Stimulated activated CD4-positive, alpha-beta T cell treated with anti-CD3 and anti-CD28 coated beads, TNF-alpha, amount 100 ng/mL, for 48 hours (primary cell): ENCODE results near the gene SLC11A1.

Experiments used
- DNase-seq, 3 donors: peaks; one replicate each; pipeline ENCODE4 v3.0.0-alpha.2; 2020; ENCODE audit warnings: low read depth in 3 of 3

SLC11A1 gene

GRCh38 chr2:218404351-218405085 lies 22.4 kb downstream of the SLC11A1 start:
- DNase-seq = no peak

DNA sequence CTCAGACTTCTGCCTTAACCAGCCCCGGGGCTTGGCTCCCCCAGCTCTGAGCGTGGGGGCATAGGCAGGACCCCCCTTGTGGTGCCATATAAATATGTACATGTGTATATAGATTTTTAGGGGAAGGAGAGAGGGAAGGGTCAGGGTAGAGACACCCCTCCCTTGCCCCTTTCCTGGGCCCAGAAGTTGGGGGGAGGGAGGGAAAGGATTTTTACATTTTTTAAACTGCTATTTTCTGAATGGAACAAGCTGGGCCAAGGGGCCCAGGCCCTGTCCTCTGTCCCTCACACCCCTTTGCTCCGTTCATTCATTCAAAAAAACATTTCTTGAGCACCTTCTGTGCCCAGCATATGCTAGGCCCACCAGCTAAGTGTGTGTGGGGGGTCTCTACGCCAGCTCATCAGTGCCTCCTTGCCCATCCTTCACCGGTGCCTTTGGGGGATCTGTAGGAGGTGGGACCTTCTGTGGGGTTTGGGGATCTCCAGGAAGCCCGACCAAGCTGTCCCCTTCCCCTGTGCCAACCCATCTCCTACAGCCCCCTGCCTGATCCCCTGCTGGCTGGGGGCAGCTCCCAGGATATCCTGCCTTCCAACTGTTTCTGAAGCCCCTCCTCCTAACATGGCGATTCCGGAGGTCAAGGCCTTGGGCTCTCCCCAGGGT lies 23.1 kb downstream of the SLC11A1 start:
- no peak for DNase-seq

- DNase-seq = no peak
These were observed 23.7 kb downstream of the SLC11A1 start for GRCh38 chr2:218405746-218406208.

DNA sequence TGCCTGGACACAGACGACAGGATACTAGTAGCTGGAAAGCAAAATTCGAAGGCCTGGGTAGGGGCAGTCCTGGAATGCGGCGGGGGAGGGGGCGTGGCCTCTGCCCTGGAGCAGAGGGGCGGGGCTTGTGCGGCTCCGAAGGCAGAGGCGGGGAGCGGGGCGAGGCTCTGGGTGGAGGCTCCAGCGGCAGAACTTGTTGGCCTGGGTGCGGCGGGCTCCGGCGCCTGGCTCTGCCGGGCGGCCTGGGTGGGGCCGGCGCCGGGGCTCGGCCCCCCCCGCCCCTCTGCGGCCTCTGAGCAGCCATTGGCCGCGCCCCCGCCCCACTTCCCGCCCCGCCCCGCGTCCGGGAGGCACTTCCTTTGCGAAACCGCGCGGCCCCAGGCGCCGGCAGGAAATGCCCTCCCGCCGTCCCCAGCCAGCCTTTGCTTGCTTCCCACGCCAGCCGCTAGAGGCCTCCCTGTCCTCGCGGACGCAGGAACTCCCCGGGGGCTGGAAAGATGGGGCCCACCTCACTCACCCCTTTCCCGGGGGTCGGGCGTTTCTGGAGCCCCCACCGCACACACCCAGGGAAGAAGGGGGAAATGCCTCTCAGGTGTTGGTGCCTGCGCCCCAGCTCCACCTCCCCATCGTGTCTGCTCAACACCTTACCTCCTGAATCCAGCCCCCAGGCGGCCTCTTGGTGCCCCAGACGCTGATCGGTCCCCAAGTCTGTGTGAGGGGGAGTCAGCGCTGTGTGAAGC lies 24.3 kb downstream of the SLC11A1 start:
- DNase-seq = peak; percentile 90 to 95 (median 91)

DNA sequence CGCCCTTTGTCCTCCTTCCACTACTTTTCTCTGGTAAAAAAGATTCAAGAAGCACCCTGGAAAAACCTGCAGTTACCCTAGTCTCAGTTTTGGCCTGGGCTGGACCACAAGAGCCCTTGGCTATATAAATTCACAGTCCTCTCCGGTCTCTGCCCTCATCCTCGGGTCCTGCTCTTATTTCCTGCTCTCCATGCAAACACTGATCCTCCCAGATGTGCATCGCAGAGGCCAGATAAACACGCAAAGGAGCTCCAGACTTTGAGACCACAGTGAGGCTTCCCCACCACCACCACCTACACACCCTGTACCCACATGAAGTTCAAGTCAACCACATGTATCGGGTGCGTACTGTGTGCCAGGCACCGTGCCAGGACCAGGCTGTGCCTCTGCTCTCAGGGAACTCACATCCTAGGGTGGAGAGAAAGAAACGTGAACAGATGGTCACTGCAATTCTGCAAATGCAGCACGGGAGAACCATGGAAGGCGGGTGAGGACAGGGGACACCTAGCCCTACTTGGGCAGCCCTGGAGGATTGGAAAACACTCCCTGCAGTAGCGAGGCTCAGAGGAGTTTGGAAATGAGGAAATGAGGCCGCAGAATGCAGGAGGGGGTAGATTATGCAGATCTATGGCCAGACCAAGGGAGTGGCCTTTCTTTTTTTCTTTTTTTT lies 25.0 kb downstream of the SLC11A1 start:
- DNase-seq = peak in 2 of 3 donors; percentile 18 to 51

- no peak for DNase-seq
These were observed 25.6 kb downstream of the SLC11A1 start for GRCh38 chr2:218407717-218408116.

DNA sequence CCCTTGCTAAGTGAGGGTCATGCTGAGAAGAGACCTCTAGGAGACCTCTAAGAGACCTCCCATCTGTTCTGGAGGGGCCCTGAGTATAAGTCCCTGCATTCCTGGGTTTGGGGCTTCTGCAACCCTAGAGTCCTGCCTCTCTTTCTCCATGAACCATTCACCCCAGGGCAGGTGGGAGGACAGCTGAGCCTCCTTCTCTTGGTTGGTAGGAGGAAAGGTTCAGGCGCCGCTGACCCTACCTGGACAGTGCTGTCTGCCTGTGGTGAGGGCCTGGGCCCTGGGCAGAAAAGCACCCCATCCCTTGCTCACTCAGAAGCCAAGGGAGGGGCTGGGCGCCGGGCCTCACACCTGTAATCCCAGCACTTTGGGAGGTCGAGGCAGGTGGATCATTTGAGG lies 36.2 kb downstream of the SLC11A1 start:
- DNase-seq = no peak

GRCh38 chr2:218418717-218419458 lies 36.8 kb downstream of the SLC11A1 start, which contains the start of gene VIL1:
VIL1 (plus strand) TSS chr2:218419123; CDS start chr2:218423779, 4,656 bp downstream.
- DNase-seq = no peak

DNA sequence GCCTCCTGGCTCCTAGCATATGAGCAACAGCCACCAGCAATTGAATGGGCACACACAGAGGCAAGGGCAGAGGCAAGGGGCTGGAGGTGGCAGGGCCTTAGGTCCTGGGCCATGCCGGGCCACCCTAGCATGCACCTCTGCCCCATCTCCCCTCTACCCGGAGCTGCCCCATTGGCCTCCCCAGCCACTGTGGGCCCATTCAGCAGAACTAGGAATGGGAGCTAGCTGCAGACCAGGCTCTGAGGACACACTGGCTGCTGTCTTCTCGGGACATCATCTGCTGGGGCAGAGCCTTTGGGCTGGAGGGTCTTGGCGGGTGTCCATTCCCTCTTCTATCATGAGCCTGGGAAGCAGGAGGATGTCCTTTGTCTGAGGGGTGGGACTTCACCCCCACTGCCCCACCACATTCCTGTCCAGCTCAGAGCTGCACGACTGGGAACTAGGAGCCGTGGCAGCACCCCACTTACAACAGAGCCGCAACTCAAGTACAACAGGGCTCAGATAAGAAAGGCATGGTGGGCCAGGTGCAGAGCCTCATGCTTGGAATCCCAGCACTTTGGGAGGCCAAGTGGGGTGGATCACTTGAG lies 37.6 kb downstream of the SLC11A1 start:
- DNase-seq = no peak

GRCh38 chr2:218421027-218421426 lies 39.0 kb downstream of the SLC11A1 start:
- no peak for DNase-seq

DNA sequence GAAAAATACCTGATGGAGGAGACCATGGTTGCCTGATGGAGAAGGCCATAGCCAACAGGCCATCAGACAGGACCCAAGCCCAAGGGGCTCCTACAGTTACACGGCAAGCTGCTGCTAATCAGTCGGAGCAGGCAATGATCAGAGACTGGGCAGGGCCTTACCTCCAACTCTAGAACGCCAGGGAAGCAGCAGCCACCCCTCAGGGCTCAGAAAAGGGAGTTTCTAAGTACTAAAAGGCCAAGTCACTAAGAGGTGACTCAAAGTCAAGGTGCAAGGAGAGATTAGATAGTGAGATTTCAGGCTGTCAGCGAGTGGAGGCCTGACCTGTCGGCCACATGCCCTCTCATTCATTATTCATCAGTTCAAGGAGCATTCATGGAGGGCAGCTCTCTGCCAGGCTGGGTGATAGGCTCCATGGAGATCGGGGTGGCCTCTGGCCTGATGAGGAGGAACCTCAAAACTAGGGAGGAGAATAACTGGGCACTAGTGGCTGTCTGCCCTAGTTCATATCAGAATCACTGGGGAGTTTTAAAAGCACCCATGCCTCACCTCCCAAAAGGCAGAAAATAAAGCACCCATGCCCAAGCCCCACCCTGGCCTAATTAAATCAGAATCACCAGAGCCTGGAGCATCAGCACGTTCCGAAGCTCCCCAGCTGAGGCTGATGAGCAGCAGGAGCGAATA lies 40.5 kb downstream of the SLC11A1 start:
- no peak for DNase-seq

GRCh38 chr2:218423584-218423983 lies 41.5 kb downstream of the SLC11A1 start:
- DNase-seq = no peak

DNA sequence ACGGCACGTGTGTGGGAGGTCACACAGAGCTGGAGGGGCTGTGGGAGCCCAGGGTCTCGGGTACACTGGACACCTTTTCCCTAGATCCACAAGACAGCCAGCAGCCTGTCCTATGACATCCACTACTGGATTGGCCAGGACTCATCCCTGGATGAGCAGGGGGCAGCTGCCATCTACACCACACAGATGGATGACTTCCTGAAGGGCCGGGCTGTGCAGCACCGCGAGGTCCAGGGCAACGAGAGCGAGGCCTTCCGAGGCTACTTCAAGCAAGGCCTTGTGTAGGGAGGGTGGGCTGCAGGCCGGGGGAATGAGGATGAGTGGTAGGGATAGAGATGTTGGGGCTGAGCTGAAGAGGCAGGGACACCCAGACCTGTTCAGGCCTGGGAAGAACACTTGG lies 43.5 kb downstream of the SLC11A1 start:
- no peak for DNase-seq

- no peak for DNase-seq
These were observed 45.7 kb downstream of the SLC11A1 start for GRCh38 chr2:218427741-218428140.

DNA sequence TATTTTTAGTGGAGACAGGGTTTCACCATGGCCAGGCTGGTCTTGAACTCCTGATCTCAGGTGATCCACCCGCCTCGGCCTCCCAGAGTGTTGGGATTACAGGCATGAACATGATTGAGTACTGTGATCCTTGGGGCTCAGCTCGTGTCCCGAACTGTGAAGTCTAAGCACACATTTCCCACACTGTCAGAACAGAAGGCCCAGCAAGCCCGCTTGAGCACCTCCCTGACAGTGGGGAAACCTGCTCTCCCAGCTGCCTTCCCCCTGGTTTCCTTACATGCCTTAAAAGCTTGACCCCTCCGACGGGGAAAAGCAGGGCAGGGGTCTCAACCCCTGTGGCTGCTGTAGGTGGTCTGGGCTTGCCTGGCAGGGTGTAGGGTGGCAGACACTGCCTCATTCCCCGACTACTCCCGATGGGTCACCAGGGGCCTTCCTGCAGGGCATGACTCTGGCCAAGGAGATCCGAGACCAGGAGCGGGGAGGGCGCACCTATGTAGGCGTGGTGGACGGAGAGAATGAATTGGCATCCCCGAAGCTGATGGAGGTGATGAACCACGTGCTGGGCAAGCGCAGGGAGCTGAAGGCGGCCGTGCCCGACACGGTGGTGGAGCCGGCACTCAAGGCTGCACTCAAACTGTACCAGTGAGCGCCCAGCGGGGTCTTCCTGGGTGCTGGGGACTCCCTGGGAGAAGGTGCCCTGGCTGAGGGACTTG lies 46.9 kb downstream of the SLC11A1 start:
- DNase-seq = no peak

GRCh38 chr2:218429911-218430692 lies 48.0 kb downstream of the SLC11A1 start:
- no peak for DNase-seq

- no peak for DNase-seq
These were observed 48.6 kb downstream of the SLC11A1 start for GRCh38 chr2:218430721-218431120.

- DNase-seq = no peak
These were observed 49.8 kb downstream of the SLC11A1 start for GRCh38 chr2:218431878-218432277.
